T-helper 22 cell (primary cell): ENCODE results near the gene POLH.
"Not testable (repeated sequence)": the region's sequence is repeated elsewhere in the genome, so short reads cannot be mapped to it uniquely, and the experiment has no call there.

Experiments
- DNase-seq: peaks from one replicate; pipeline ENCODE4 v3.0.0-alpha.2; 2020; ENCODE audit warnings: low read depth

Gene POLH

GRCh38 chr6:43575772-43576551, at the start of gene POLH, which contains the start of gene XPO5:
TSS of gene POLH (plus strand) at chr6:43576185. CDS start at chr6:43582320, 6,135 bp downstream.
TSS of gene XPO5 (minus strand) at chr6:43576038. CDS start at chr6:43575864, 174 bp downstream.
- peak; percentile 86 for DNase-seq

GRCh38 chr6:43532201-43532600, 43.8 kb upstream of the POLH start:
- DNase-seq = no peak

GRCh38 chr6:43538986-43539385, 37.0 kb upstream of the POLH start:
- not testable (repeated sequence) for DNase-seq

GRCh38 chr6:43539409-43539808, 36.6 kb upstream of the POLH start:
- not testable (repeated sequence) for DNase-seq

- DNase-seq = no peak
Observed at GRCh38 chr6:43540507-43540906, 35.5 kb upstream of the POLH start.

GRCh38 chr6:43541774-43542471, 34.1 kb upstream of the POLH start:
- DNase-seq = no peak

GRCh38 chr6:43544461-43544860, 31.5 kb upstream of the POLH start:
- DNase-seq = no peak

- no peak for DNase-seq
Observed at GRCh38 chr6:43547222-43547621, 28.8 kb upstream of the POLH start.

- DNase-seq = not testable (repeated sequence)
Observed at GRCh38 chr6:43557620-43558019, 18.4 kb upstream of the POLH start.

GRCh38 chr6:43559328-43559727, 16.7 kb upstream of the POLH start:
- no peak for DNase-seq

- no peak for DNase-seq
Observed at GRCh38 chr6:43570876-43571441, 5.0 kb upstream of the POLH start.

GRCh38 chr6:43572015-43572414, 4.0 kb upstream of the POLH start:
- DNase-seq = no peak

- DNase-seq = no peak
Observed at GRCh38 chr6:43575105-43575771, 747 bp upstream of the POLH start.

- DNase-seq = no peak
Observed at GRCh38 chr6:43578748-43579147, 2.8 kb downstream of the POLH start.

- no peak for DNase-seq
Observed at GRCh38 chr6:43579171-43579570, 3.2 kb downstream of the POLH start.

- no peak for DNase-seq
Observed at GRCh38 chr6:43582911-43583310, 6.9 kb downstream of the POLH start.

GRCh38 chr6:43584892-43585570, 9.0 kb downstream of the POLH start:
- peak; percentile 5 for DNase-seq

- DNase-seq = no peak
Observed at GRCh38 chr6:43588194-43588593, 12.2 kb downstream of the POLH start.

- not testable (repeated sequence) for DNase-seq
Observed at GRCh38 chr6:43589564-43589963, 13.6 kb downstream of the POLH start.

- DNase-seq = no peak
Observed at GRCh38 chr6:43593938-43594337, 18.0 kb downstream of the POLH start.

- DNase-seq = no peak
Observed at GRCh38 chr6:43600595-43600994, 24.6 kb downstream of the POLH start.

GRCh38 chr6:43604174-43604573, 28.2 kb downstream of the POLH start:
- no peak for DNase-seq
